BLaER1 treated with 17β-estradiol and CSF1 and Interleukin-3, amounts not matched to agents 10 nM and 100 nM (cell line): ENCODE results near the gene PDIA6.
A peak's percentile ranks its signal among the peaks of the same experiment; 100 is the strongest.

ENCODE experiments used
- H3K27ac ChIP-seq, 11 experiments: shearing (Covaris generic); formaldehyde crosslinking; 2 replicates each; pipeline ENCODE4 v1.8.1; 2022
- H3K27me3 ChIP-seq, 11 experiments: shearing (Covaris generic); formaldehyde crosslinking; 2 replicates each; pipeline ENCODE4 v1.8.1; 2022
- H3K36me3 ChIP-seq, 11 experiments: shearing (Covaris generic); formaldehyde crosslinking; 2 replicates each; pipeline ENCODE4 v1.8.1; 2022
- H3K4me1 ChIP-seq, 10 experiments: shearing (Covaris generic); formaldehyde crosslinking; 2 replicates each; pipeline ENCODE4 v1.8.1; 2022
- H3K4me2 ChIP-seq, 11 experiments: shearing (Covaris generic); formaldehyde crosslinking; 2 replicates each; pipeline ENCODE4 v1.8.1; 2022
- H3K4me3 ChIP-seq, 10 experiments: shearing (Covaris generic); formaldehyde crosslinking; 2 replicates each; pipeline ENCODE4 v1.8.1; 2022
- H3K9ac ChIP-seq, 11 experiments: shearing (Covaris generic); formaldehyde crosslinking; 2 replicates each; pipeline ENCODE4 v1.8.1; 2022
- H3K9me3 ChIP-seq, 11 experiments: shearing (Covaris generic); formaldehyde crosslinking; replicated peaks in 1 of 11; 2 replicates each; pipeline ENCODE4 v1.8.1; 2022
- H4K20me1 ChIP-seq, 11 experiments: shearing (Covaris generic); formaldehyde crosslinking; 2 replicates each; pipeline ENCODE4 v1.8.1; 2022
- Cebpa-rat ChIP-seq, 11 experiments: shearing (Covaris generic); IDR thresholded peaks; 2 replicates each; pipeline ENCODE4 v1.8.1; 2022

PDIA6 gene

GRCh38 chr2:10835052-10835970 lies 22.7 kb upstream of the PDIA6 start:
- Histone ChIP-seq H3K27me3 (no peaks in the 10 kb centered on the region; a peak in 2 of 22 replicates), H3K9ac (peak overlapping the region in 2 of 11 experiments; percentile 10 to 37; a peak in 2 of 22 replicates), H3K36me3 (no peaks in the 10 kb centered on the region), H3K9me3 (peaks cover under 1 to 5% (median 5%) of the 10 kb centered on the region in 11 experiments; a peak in 17 of 22 replicates), H3K4me2 (peak overlapping the region; percentile 26 to 73 (median 57); a peak in 18 of 22 replicates), H3K4me3 (no peak overlapping the region), H4K20me1 (peaks cover 0 to 19% (median 0%) of the 10 kb centered on the region in 11 experiments; a peak in 2 of 22 replicates), H3K4me1 (peaks cover 18 to 57% (median 52%) of the 10 kb centered on the region in 10 experiments), H3K27ac (peak overlapping the region in 4 of 11 experiments; percentile 15 to 61 (median 53); a peak in 4 of 22 replicates)
- no peak for TF ChIP-seq Cebpa-rat (IDR thresholded peaks at IDR 0.05)

- no peak for TF ChIP-seq Cebpa-rat (IDR thresholded peaks at IDR 0.05)
- H3K36me3 ChIP-seq: no peaks in the 10 kb centered on the region
- peak overlapping the region in 4 of 11 experiments; percentile 3 to 65 (median 40); a peak in 5 of 22 replicates for H3K9ac ChIP-seq
- peaks cover 0 to 19% (median 0%) of the 10 kb centered on the region in 11 experiments; a peak in 2 of 22 replicates for H4K20me1 ChIP-seq
- H3K9me3 ChIP-seq: no peaks in the 10 kb centered on the region
- peak overlapping the region in 1 of 10 experiments; percentile 26; a peak in 1 of 20 replicates for H3K4me3 ChIP-seq
- peaks cover 0 to 9% (median 0%) of the 10 kb centered on the region in 11 experiments; a peak in 3 of 22 replicates for H3K27me3 ChIP-seq
- peaks cover 27 to 69% (median 64%) of the 10 kb centered on the region in 10 experiments for H3K4me1 ChIP-seq
- H3K27ac ChIP-seq: peak overlapping the region in 3 of 11 experiments; percentile 59 to 72 (median 68); a peak in 6 of 22 replicates
- H3K4me2 ChIP-seq: peak overlapping the region; percentile 39 to 92 (median 72); a peak in 20 of 22 replicates
Observed at GRCh38 chr2:10834068-10834655, 21.6 kb upstream of the PDIA6 start.

DNA sequence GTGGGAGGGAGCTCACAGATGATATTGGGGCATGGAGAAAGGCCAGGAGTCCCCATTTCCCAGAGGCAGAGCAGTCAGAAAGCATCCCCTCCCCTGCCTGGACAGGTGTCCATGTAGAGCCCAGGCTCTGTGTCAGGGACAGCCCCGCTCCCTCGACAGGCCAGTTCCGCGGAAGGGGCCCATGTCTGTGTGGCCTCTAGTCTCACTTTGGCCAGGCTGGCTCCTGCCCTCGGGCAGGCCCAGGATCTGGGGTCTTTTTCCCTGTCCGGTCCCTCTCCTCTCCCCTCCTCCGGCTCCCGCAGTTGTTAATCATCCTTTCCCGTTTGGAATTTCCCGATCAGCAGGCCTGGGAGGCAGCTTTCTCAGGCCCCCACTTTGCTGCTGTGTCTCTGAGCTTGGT lies 20.4 kb upstream of the PDIA6 start:
- Histone ChIP-seq H3K9me3 (no peaks in the 10 kb centered on the region), H3K4me1 (peaks cover 38 to 80% (median 75%) of the 10 kb centered on the region in 10 experiments), H3K9ac (peak overlapping the region in 3 of 11 experiments; percentile 10 to 65 (median 63); a peak in 5 of 22 replicates), H3K36me3 (no peaks in the 10 kb centered on the region), H4K20me1 (peaks cover 0 to 19% (median 0%) of the 10 kb centered on the region in 11 experiments; a peak in 2 of 22 replicates), H3K27ac (peak overlapping the region in 3 of 11 experiments; percentile 59 to 72 (median 68); a peak in 3 of 22 replicates), H3K4me2 (peak overlapping the region; percentile 57 to 92 (median 72)), H3K4me3 (no peak overlapping the region), H3K27me3 (peaks cover 0 to 11% (median 0%) of the 10 kb centered on the region in 11 experiments; a peak in 3 of 22 replicates)
- TF ChIP-seq Cebpa-rat (IDR thresholded peaks at IDR 0.05): no peak

DNA sequence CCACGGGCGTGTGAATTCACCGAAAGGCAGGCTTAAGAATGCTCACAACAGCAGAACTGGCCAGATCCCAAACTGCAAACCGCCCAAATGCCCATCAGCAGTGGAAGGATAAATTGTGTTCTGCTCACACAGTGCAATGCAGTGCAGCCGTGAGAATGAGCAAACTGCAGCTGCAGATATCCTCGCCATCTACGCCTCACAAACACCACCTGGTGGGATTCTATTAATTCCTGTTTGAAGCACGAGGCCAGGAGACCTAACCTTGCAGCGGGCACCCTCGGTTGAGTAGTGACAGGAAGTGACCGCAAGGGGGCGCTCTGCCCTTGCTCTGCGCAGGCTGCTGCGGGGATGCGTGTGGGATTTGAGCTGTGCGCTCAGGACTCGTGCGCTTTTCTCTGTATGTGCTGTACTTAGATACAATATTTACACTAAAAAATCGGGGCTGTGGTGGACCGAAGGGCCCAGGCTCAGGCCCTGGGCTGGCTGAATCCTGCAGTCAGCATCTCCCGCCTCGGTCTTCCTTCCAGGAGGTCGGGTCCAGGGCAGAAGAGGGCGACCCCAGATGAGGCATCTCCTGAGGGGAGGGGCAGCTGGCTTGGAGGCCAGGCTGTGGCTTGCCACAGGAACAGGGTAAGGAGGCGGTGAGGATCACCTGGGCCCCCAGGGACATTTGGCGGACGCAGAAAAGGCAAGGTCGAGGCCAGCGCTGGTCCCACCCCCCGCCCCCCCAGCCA lies 19.8 kb upstream of the PDIA6 start:
- H4K20me1 ChIP-seq: peaks cover 0 to 19% (median 0%) of the 10 kb centered on the region in 11 experiments; a peak in 2 of 22 replicates
- H3K4me3 ChIP-seq: peak overlapping the region in 1 of 10 experiments; percentile 22; a peak in 1 of 20 replicates
- H3K27ac ChIP-seq: peak overlapping the region in 2 of 11 experiments; percentile 59 to 68; a peak in 1 of 22 replicates
- H3K36me3 ChIP-seq: no peaks in the 10 kb centered on the region
- H3K4me2 ChIP-seq: peak overlapping the region; percentile 57 to 92 (median 72)
- peaks cover 44 to 87% (median 82%) of the 10 kb centered on the region in 10 experiments for H3K4me1 ChIP-seq
- no peaks in the 10 kb centered on the region for H3K9me3 ChIP-seq
- TF ChIP-seq Cebpa-rat (IDR thresholded peaks at IDR 0.05): no peak
- peaks cover 0 to 11% (median 0%) of the 10 kb centered on the region in 11 experiments; a peak in 3 of 22 replicates for H3K27me3 ChIP-seq
- H3K9ac ChIP-seq: peak overlapping the region in 3 of 11 experiments; percentile 6 to 65 (median 63); a peak in 6 of 22 replicates

DNA sequence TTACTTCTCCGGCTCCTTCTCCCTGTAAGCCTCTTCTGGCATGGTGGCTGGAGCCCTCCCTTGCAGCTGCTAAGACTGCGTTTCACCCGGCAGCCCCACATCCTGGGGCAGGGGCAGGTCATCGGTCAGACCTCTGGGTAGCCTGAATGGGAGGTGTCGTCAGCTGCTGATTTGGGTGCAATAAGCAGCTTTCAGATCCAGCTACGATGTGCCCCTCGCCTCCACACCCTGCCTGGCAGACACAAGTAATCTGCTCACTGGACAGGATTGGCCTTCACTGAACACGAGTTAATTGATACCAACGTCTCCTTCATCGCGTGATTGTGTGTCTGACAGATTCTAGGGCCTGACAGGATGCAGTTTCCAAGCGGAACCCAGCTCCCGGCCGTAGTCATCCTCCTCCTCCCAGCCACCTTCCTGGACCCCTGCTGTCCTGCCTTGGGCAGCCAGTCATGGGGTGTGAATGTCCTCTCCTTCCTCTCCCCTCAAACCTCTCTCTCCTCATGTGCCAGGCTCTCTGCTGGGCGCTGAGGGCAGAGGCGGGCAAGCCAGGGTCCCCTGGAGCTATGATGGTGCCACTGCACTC lies 18.9 kb upstream of the PDIA6 start:
- Histone ChIP-seq H3K4me1 (peaks cover 51 to 95% (median 91%) of the 10 kb centered on the region in 10 experiments), H3K36me3 (no peaks in the 10 kb centered on the region), H3K4me3 (no peak overlapping the region), H3K9me3 (peaks cover 0 to 4% (median 0%) of the 10 kb centered on the region in 11 experiments; a peak in 3 of 22 replicates), H3K9ac (peak overlapping the region in 6 of 11 experiments; percentile 35 to 64 (median 44); a peak in 7 of 22 replicates), H3K27ac (peak overlapping the region in 6 of 11 experiments; percentile 19 to 67 (median 57); a peak in 8 of 22 replicates), H3K4me2 (peak overlapping the region; percentile 52 to 92 (median 72); a peak in 20 of 22 replicates), H3K27me3 (peaks cover 0 to 11% (median 0%) of the 10 kb centered on the region in 11 experiments; a peak in 3 of 22 replicates), H4K20me1 (peaks cover 0 to 19% (median 0%) of the 10 kb centered on the region in 11 experiments; a peak in 2 of 22 replicates)
- TF ChIP-seq Cebpa-rat (IDR thresholded peaks at IDR 0.05): no peak

DNA sequence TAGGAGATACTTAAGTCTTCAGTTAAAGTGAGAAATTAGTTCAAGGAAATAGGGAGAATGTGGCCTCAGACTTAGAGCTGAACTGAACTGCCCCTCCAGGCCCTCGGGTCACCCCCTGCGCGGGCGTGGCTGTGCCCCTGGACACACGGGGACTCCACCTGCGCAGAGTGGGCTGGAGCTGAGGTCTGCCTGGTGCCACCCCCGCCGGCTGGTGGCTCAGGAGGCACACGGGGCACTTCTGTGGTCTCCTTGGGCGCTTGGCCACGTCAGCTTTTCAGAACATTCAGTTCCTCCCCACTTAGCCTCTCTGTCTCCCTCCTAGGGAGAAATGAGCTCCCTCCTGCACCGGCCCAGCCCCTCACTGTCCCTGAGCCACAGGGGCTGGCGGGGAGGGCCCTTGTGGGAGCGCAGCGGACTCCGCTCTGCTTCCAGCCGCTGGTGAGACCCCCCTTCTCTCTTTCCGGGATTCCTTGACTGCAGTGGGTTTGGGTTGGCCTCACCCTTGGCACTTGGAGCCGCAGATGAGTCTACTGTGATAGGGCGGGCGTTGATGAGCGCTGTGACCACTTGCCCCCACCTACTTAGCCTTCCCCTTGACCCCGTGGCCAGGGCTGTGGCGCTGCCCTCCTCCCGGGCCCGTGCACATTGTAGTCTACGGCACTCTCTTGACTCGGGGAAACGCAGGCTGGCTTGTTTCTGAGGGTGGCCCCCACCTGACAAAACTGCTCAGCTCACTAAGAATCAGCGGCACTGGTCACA lies 18.2 kb upstream of the PDIA6 start:
- H3K27ac ChIP-seq: peak overlapping the region in 8 of 11 experiments; percentile 6 to 67 (median 52); a peak in 15 of 22 replicates
- H3K27me3 ChIP-seq: peaks cover 0 to 11% (median 0%) of the 10 kb centered on the region in 11 experiments; a peak in 3 of 22 replicates
- H3K36me3 ChIP-seq: no peaks in the 10 kb centered on the region
- TF ChIP-seq Cebpa-rat (IDR thresholded peaks at IDR 0.05): no peak
- 0 out of 20 replicates have a peak overlapping the region, but pooled peaks of 1 of the 10 experiments have one; percentile 4 for H3K4me3 ChIP-seq
- peaks cover 57 to 99% (median 97%) of the 10 kb centered on the region in 10 experiments for H3K4me1 ChIP-seq
- H4K20me1 ChIP-seq: peaks cover 0 to 19% (median 0%) of the 10 kb centered on the region in 11 experiments; a peak in 2 of 22 replicates
- H3K4me2 ChIP-seq: peak overlapping the region; percentile 52 to 92 (median 72)
- H3K9ac ChIP-seq: peak overlapping the region in 8 of 11 experiments; percentile 26 to 64 (median 38); a peak in 9 of 22 replicates
- H3K9me3 ChIP-seq: peaks cover 0 to 11% (median 2%) of the 10 kb centered on the region in 11 experiments; a peak in 11 of 22 replicates
